22Rv1 (cell line): ENCODE data around the gene MRPS5.

Source experiments
- CTCF ChIP-seq: fragments of 450-650 bp; IDR thresholded peaks from 2 replicates; pipeline ENCODE4 v1.5.1; 2017; ENCODE audit warnings: mild to moderate bottlenecking
- ZFX ChIP-seq: fragments of 450-650 bp; IDR thresholded peaks from 2 replicates; pipeline ENCODE4 v1.6.1; 2017; ENCODE audit warnings: antibody characterized with exemption, borderline replicate concordance

DNA sequence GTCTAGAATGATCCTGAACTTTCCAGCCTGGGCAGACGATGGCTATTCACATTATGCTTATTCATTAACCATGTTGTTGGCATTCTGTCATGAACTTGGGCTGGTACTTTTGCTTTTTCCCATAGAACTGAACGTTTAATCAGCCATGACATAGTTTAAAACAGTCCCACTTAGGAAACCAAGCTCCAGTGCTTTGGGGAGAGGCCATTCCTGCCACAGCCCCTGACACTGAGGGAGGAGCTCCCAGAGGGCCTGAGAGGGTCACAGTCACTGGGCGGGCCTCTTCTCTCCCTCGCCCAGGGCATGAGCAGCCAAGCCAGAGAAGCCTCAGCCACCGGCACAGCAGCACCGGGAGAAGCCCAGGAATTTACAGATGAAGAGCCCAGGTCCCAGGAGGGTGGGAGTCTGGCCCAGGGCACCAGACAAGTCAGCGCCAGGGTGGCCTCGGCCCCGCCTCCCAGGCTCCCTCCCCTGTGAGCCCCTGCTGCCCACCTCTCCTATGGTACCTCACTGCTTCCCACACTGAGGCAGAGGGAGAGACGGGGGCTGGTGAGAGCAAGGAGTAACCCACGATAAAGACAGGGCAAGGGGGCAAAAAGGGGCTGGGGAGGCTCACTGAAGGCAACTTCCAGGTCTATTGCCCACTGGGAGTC, 62.5 kb downstream of the MRPS5 start:
- TF ChIP-seq CTCF, result no peak
- no peak for TF ChIP-seq ZFX
